Psoas muscle (tissue), 8 donors: ENCODE results near the gene ADAMTS2. TPM values are rescaled to one million over a fixed set of nuclear protein-coding genes. Genes with fewer than 3 reads are reported as not detected.

ENCODE experiments used
- ATAC-seq, 4 donors: fragments of 200-7000 bp; cut with Tn5 transposase; one replicate each; pipeline ENCODE4 v1.9.1; 2020; ENCODE audit warnings: moderate library complexity in 3 of 4, mild to moderate bottlenecking in 2 of 4
- DNase-seq, 2 donors: peaks; one replicate each; pipeline ENCODE4 v3.0.0-alpha.2; 2020
- H3K27ac ChIP-seq: fragments of 200-600 bp; one replicate; pipeline ENCODE4 v1.8.0; 2022
- H3K27me3 ChIP-seq, 3 donors: fragments of 200-600 bp in 1 of 3; one replicate each; pipeline versions ENCODE4 v1.6.1 to v1.8.0; 2013 to 2022; ENCODE audit warnings: low read length in 2 of 3, mild to moderate bottlenecking in 2 of 3, moderate library complexity in 1 of 3; ENCODE audit not compliant: insufficient read depth in 3 of 3
- H3K36me3 ChIP-seq, 2 donors: fragments of 200-600 bp in 1 of 2; one replicate each; pipeline versions ENCODE4 v1.6.1 to v1.8.0; 2013 to 2022; ENCODE audit warnings: low read depth in 1 of 2, mild to moderate bottlenecking in 1 of 2, moderate library complexity in 1 of 2; ENCODE audit not compliant: insufficient read depth in 1 of 2
- H3K4me1 ChIP-seq: fragments of 200-600 bp; one replicate; pipeline ENCODE4 v1.8.0; 2022
- H3K4me3 ChIP-seq: fragments of 200-600 bp; one replicate; pipeline ENCODE4 v1.8.0; 2022; ENCODE audit warnings: mild to moderate bottlenecking
- H3K9me3 ChIP-seq: fragments of 200-600 bp; one replicate; pipeline ENCODE4 v1.8.0; 2022
- WGBS, 3 donors: extraction: QIAGEN DNeasy Blood & Tissue Kit; methylation state at CpG; one replicate each; pipeline versions ENCODE4 v1.1.6 to v1.1.7; 2013; 5-methylcytosine and 5-hydroxymethylcytosine counted together
- intact Hi-C, 2 donors: fragments of 100-400 bp; cut with DNase I; formaldehyde crosslinking; loops; one replicate each; pipeline versions ENCODE4 v1.11.0 to v1.14.2; 2022
- polyA plus RNA-seq, 3 donors: library from polyadenylated mRNA; stranded (reverse); fragments of 200-250 nt; gene quantifications; one replicate each; pipeline ENCODE4 v1.2.3, GENCODE V29; 2013
- total RNA-seq, 4 donors: library from RNA; stranded (reverse); fragmentation: NEBNext Ultra II Directional in 2 of 4; extraction: Animal tissue kit (Norgen Biotek cat#: 25700) in 2 of 4; gene quantifications; one replicate each; pipeline versions ENCODE4 v1.2.1 to v1.2.4, GENCODE V29; 2021 to 2023
- TF ChIP-seq, protein P1 (sequence below): fragments of 200-600 bp; IDR thresholded peaks from one replicate; pipeline ENCODE4 v1.8.0; 2022; ENCODE audit warnings: antibody characterized with exemption
- donor health status: healthy with polysubstance abuse.
- donor health status: DM: no; HTN: no; CAD: no; lungs with moderate emphysema.
- donor health status: Bipolar disorder and iron deficiency.
- donor health status: healthy.
- donor health status: DM: yes; HTN: yes; CAD: no.
- donor health status: DM: no; HTN: no; CAD: no.
- donor health status: DM: no; HTN: no; CAD: no.
- donor health status: DM: yes; HTN: yes; CAD: no.

ADAMTS2 gene
- total and polyA plus RNA-seq, 7 donors = 0.83 to 3.7 (median 2.0) TPM

DNA sequence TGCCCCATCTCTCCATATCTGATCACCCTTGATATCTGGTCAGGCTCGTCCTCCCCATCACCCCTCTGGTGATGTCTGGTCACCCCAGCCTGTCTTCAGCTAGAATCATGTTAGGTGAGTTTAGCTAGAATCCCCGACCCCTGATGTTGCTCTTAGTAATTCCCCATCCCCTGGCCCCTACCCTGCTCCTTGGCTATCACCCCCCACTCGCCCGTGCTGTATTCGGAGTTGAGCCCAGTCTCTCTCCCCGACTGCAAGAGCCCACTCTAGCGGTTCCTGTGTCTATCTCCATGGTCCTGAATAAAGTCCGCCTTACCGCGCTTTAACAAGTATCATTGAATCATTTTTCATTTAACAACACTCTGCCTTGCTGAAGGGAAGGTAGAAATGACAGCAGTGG, 33.7 kb downstream of the ADAMTS2 start:
- no peaks in the 10 kb centered on the region for H3K27me3 ChIP-seq
- DNase-seq = peak; percentile 1 to 12
- peaks cover 5% of the 10 kb centered on the region for H3K4me1 ChIP-seq
- no peak for ATAC-seq
- intact Hi-C loops = no loop called here
- no peaks in the 10 kb centered on the region for H3K36me3 ChIP-seq
- no peak overlapping the region for H3K27ac ChIP-seq
- no peaks in the 10 kb centered on the region for H3K9me3 ChIP-seq
- no peak overlapping the region for H3K4me3 ChIP-seq
- TF ChIP-seq, protein P1, sequence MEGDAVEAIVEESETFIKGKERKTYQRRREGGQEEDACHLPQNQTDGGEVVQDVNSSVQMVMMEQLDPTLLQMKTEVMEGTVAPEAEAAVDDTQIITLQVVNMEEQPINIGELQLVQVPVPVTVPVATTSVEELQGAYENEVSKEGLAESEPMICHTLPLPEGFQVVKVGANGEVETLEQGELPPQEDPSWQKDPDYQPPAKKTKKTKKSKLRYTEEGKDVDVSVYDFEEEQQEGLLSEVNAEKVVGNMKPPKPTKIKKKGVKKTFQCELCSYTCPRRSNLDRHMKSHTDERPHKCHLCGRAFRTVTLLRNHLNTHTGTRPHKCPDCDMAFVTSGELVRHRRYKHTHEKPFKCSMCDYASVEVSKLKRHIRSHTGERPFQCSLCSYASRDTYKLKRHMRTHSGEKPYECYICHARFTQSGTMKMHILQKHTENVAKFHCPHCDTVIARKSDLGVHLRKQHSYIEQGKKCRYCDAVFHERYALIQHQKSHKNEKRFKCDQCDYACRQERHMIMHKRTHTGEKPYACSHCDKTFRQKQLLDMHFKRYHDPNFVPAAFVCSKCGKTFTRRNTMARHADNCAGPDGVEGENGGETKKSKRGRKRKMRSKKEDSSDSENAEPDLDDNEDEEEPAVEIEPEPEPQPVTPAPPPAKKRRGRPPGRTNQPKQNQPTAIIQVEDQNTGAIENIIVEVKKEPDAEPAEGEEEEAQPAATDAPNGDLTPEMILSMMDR = no peak
- WGBS, 3 donors = 92 to 98% (median 97%) methylated on average over 10 of the region's 10 CpGs

DNA sequence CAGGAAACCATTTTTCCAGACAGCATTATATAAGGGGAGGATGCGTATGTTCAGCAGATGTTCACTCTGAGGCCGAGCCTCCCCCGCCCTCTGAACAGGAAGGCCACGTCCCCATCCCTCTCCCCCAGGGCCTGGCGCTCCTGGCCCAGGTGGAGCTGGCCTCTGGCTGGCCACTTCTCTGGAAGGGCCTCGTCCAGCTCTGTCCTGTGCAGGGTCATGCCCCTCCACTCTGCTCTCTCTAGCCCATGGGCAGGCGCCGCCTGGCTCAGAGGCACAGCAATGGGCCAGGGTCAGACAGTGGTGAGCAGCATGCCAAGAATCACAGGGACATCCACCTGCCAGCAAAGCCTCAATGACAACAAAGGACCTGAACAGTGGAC, 34.2 kb downstream of the ADAMTS2 start:
- WGBS, 3 donors = 82 to 91% (median 87%) methylated on average over 8 of the region's 8 CpGs
- H3K9me3 ChIP-seq = no peaks in the 10 kb centered on the region
- no peaks in the 10 kb centered on the region for H3K36me3 ChIP-seq
- no peak overlapping the region for H3K4me3 ChIP-seq
- TF ChIP-seq, protein P1 = no peak
- H3K4me1 ChIP-seq = peaks cover 5% of the 10 kb centered on the region
- DNase-seq (peak; percentile 8 to 21), ATAC-seq (no peak)
- intact Hi-C loops = no loop called here
- no peaks in the 10 kb centered on the region for H3K27me3 ChIP-seq
- H3K27ac ChIP-seq = no peak overlapping the region

DNA sequence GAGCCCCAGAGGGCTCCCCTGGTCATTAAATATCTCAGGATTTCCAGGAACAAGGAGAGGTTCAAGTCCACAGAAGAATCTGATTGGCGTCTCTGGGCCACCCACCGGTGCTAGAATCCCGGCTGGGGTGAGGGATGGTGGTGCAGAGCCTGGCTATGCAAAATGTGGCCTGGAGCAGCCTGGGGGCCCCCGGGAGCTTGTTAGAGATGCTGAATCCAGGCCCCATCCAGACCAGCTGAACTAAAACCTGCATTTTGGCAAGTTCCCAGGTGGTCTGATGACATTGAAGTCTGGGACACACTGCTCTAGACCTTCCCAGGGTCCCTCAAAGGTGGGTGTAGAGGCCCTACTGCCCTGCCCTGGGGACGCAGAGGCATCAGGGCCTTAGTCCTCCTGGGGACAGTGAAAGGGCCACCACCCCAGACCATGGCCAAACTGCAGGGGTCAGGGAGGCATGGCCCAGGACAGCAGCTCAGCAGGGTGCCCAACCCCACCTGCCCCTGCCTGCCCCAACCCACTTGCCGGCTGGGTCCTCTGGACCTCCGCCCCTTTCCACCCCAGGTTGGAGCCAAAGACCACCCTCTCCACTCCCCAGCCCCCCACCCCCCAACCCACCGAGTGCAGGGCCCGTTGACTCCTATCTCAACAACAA, 34.7 kb downstream of the ADAMTS2 start:
- H3K27me3 ChIP-seq = no peaks in the 10 kb centered on the region
- H3K27ac ChIP-seq = no peak overlapping the region
- H3K4me1 ChIP-seq = peaks cover 5% of the 10 kb centered on the region
- TF ChIP-seq, protein P1 = no peak
- H3K9me3 ChIP-seq = peaks cover under 1% of the 10 kb centered on the region
- 77 to 89% (median 88%) methylated on average over 9 of the region's 9 CpGs for WGBS, 3 donors
- DNase-seq (peak; percentile 7 to 33), ATAC-seq (no peak)
- intact Hi-C loops = no loop called here
- no peak overlapping the region for H3K4me3 ChIP-seq
- no peaks in the 10 kb centered on the region for H3K36me3 ChIP-seq

- intact Hi-C loops = no loop called here
- Histone ChIP-seq H3K27me3 (no peaks in the 10 kb centered on the region), H3K4me1 (peaks cover 5% of the 10 kb centered on the region), H3K36me3 (no peaks in the 10 kb centered on the region), H3K4me3 (no peak overlapping the region), H3K9me3 (peaks cover 8% of the 10 kb centered on the region), H3K27ac (no peak overlapping the region)
- TF ChIP-seq, protein P1 = no peak
- no peak for ATAC-seq
- WGBS, 3 donors = 95 to 99% (median 96%) methylated on average over 10 of the region's 10 CpGs
- DNase-seq = peak in 1 of 2 donors; percentile 9
Measured at GRCh38 chr5:179309751-179310320, 35.4 kb downstream of the ADAMTS2 start.

GRCh38 chr5:179309383-179309670, 35.9 kb downstream of the ADAMTS2 start:
- ATAC-seq (no peak), DNase-seq (peak in 1 of 2 donors; percentile 11)

More at GRCh38 chr5:179309383-179309670, 35.9 kb downstream of the ADAMTS2 start:
- Histone ChIP-seq H3K4me1 (peaks cover 4% of the 10 kb centered on the region), H3K36me3 (no peaks in the 10 kb centered on the region), H3K27ac (no peak overlapping the region), H3K27me3 (no peaks in the 10 kb centered on the region), H3K4me3 (no peak overlapping the region), H3K9me3 (peaks cover 10% of the 10 kb centered on the region)
- intact Hi-C loops = no loop called here
- TF ChIP-seq, protein P1 = no peak
- 87 to 89% (median 88%) methylated on average over 7 of the region's 7 CpGs for WGBS, 3 donors
